Aorta (tissue), 4 donors: Measurements from ENCODE around the gene STK10. TPM values are rescaled to one million over a fixed set of nuclear protein-coding genes. Genes with fewer than 3 reads are reported as not detected.

ENCODE experiments used
- polyA plus RNA-seq, 2 donors: library from polyadenylated mRNA; stranded (reverse); fragments of 200-250 nt; gene quantifications; one replicate each; pipeline ENCODE4 v1.2.3, GENCODE V29; 2013
- total RNA-seq, 2 donors: library from RNA; stranded (reverse); fragmentation: NEBNext Ultra II Directional; extraction: Animal tissue kit (Norgen Biotek cat#: 25700); gene quantifications; one replicate each; pipeline ENCODE4 v1.2.1, GENCODE V29; 2021
- donor health status: healthy with polysubstance abuse.
- donor health status: Bipolar disorder and iron deficiency.
- donor health status: DM: no; HTN: no; CAD: no.
- donor health status: DM: yes; HTN: yes; CAD: no.

STK10 gene
- total and polyA plus RNA-seq, 4 donors, result 4.1 to 67.7 (median 18.8) TPM

Other genes starting within 250 kb of the STK10 start
- 10 to 100 TPM; 63.1 to 64.0 TPM for gene FBXW11, start 181.6 kb downstream of the STK10 start, total RNA-seq
- 10 to 100 TPM; 13.5 to 18.7 TPM for gene FBXW11, start 181.6 kb downstream of the STK10 start, polyA plus RNA-seq
- gene EFCAB9, start 5.9 kb upstream of the STK10 start, total RNA-seq, result not detected
- gene EFCAB9, start 5.9 kb upstream of the STK10 start, polyA plus RNA-seq, result not detected
- gene UBTD2, start 95.5 kb upstream of the STK10 start, total RNA-seq, result 10 to 100 TPM; 17.0 to 21.1 TPM
- gene UBTD2, start 95.5 kb upstream of the STK10 start, polyA plus RNA-seq, result 10 to 100 TPM in 1 of 2 donors, 1 to 10 TPM in 1; 8.8 to 16.3 TPM